K562 (cell line): ENCODE results near the gene FAM111B. TPM values are rescaled to one million over a fixed set of nuclear protein-coding genes. Genes with fewer than 3 reads are reported as not detected.
A peak's percentile ranks its signal among the peaks of the same experiment; 100 is the strongest.

Experiments
- ATAC-seq: fragments of 200-7000 bp; cut with Tn5 transposase; 3 replicates; pipeline ENCODE4 v1.9.1; 2020; ENCODE audit warnings: moderate library complexity
- BruUV-seq: library from RNA; stranded (reverse); fragments of 400-500 nt; replicated peaks from 2 replicates; lab custom pipeline; 2021; lab: Mats Ljungman, UMichigan
- CTCF ChIA-PET: fragments of 300-600 bp; formaldehyde crosslinking; extraction: SDS; loops from one replicate; lab custom pipeline; 2021; ENCODE audit warnings: low intra/inter-chr PET ratio; lab: Yijun Ruan, JAX
- POLR2A ChIA-PET: fragments of 300-600, 350-650 bp; sonication (Branson Sonifier 250); formaldehyde crosslinking; extraction: SDS; loops from one replicate; lab custom pipeline; 2021; ENCODE audit warnings: antibody characterized with exemption, inconsistent platforms; lab: Yijun Ruan, JAX
- DNase-seq, 4 experiments: peaks; one replicate each; pipeline versions ENCODE4 v3.0.0 to v3.0.0-alpha.2; 2011 to 2018; ENCODE audit warnings: low spot score in 3 of 4, mixed read lengths in 3 of 4; ENCODE audit errors: extremely low read depth in 1 of 4
- FAIRE-seq: peaks from 2 replicates; lab custom pipeline; 2011; peaks lifted over from hg19 to GRCh38; lab: Jason Lieb, UNC
- H2AFZ ChIP-seq: 2 replicates; pipeline ENCODE4 v1.6.0; 2011; ENCODE audit warnings: low read depth, low read length, control low read depth, inconsistent platforms
- H3K27ac ChIP-seq: fragments of 200-600 bp; 3 replicates; pipeline ENCODE4 v1.8.0; 2011; ENCODE audit warnings: low read depth, mild to moderate bottlenecking, control low read depth, inconsistent platforms, low read length, moderate library complexity, mixed read lengths; ENCODE audit errors: extremely low read depth
- H3K27me3 ChIP-seq, 2 experiments: fragments of 300-600 bp in 1 of 2; 2 replicates in 1 of 2; 3 replicates in 1 of 2; pipeline versions ENCODE4 v1.6.0 to v1.8.0; 2011; ENCODE audit warnings: inconsistent platforms in 2 of 2, low read length in 2 of 2, mild to moderate bottlenecking in 1 of 2, mixed read lengths in 1 of 2, moderate library complexity in 1 of 2; ENCODE audit not compliant: control insufficient read depth in 2 of 2, insufficient read depth in 2 of 2
- H3K36me3 ChIP-seq: fragments of 300-600 bp; 3 replicates; pipeline ENCODE4 v1.8.0; 2011; ENCODE audit warnings: mild to moderate bottlenecking, low read length, inconsistent platforms; ENCODE audit not compliant: control insufficient read depth, insufficient read depth
- H3K4me1 ChIP-seq, 2 experiments: fragments of 200-600 bp in 1 of 2; replicated peaks in 1 of 2; 2 replicates in 1 of 2; 3 replicates in 1 of 2; pipeline versions ENCODE4 v1.5.1 to v1.8.0; 2011; ENCODE audit warnings: inconsistent platforms in 2 of 2, low read length in 2 of 2, mild to moderate bottlenecking in 1 of 2, mixed read lengths in 1 of 2, moderate library complexity in 1 of 2; ENCODE audit not compliant: control insufficient read depth in 2 of 2, insufficient read depth in 2 of 2
- H3K4me2 ChIP-seq: 2 replicates; pipeline ENCODE4 v1.6.1; 2011; ENCODE audit warnings: low read length, control low read depth, inconsistent platforms, mixed read lengths; ENCODE audit not compliant: insufficient read depth
- H3K4me3 ChIP-seq: fragments of 200-600 bp; sonication (generic), shearing (Covaris generic); 2 replicates; pipeline ENCODE4 v1.5.1; 2016; ENCODE audit warnings: control low read depth, inconsistent platforms
- H3K79me2 ChIP-seq: fragments of 200-600 bp; 3 replicates; pipeline ENCODE4 v1.8.0; 2011; ENCODE audit warnings: low read length, inconsistent platforms; ENCODE audit not compliant: control insufficient read depth, insufficient read depth
- H3K9ac ChIP-seq, 2 experiments: 2 replicates each; pipeline versions ENCODE4 v1.6.0 to v1.6.1; 2011; ENCODE audit warnings: low read depth in 2 of 2, low read length in 2 of 2, control low read depth in 1 of 2, inconsistent platforms in 1 of 2, mild to moderate bottlenecking in 1 of 2, mixed read lengths in 1 of 2; ENCODE audit not compliant: insufficient read depth in 1 of 2
- H3K9me1 ChIP-seq: one replicate; pipeline ENCODE4 v1.6.0; 2011; ENCODE audit warnings: inconsistent platforms, mild to moderate bottlenecking, low read length, moderate library complexity; ENCODE audit not compliant: control insufficient read depth, insufficient read depth
- H3K9me3 ChIP-seq: replicated peaks from 2 replicates; pipeline ENCODE4 v1.5.1; 2011; ENCODE audit warnings: low read depth, low read length, inconsistent platforms; ENCODE audit not compliant: control insufficient read depth, insufficient read depth
- H4K20me1 ChIP-seq: replicated peaks from 2 replicates; pipeline ENCODE4 v1.6.1; 2011; ENCODE audit warnings: low read length, inconsistent platforms, mixed read lengths; ENCODE audit not compliant: control insufficient read depth, insufficient read depth
- TCF3 ChIP-seq: sonication (generic); formaldehyde crosslinking; IDR thresholded peaks from 2 replicates; pipeline ENCODE4 v1.4.0; 2020; ENCODE audit warnings: mild to moderate bottlenecking, missing genetic modification reagents
- WGBS: fragments of 100-300 bp; shearing (Covaris generic); methylation state at CpG from one replicate; pipeline ENCODE4 v1.1.6; 2016; ENCODE audit warnings: low coverage, mixed read lengths; ENCODE audit not compliant: insufficient coverage; ENCODE audit errors: missing lambda C conversion rate; 5-methylcytosine and 5-hydroxymethylcytosine counted together
- in situ Hi-C: fragments of 300-500 bp; cut with MboI; formaldehyde crosslinking; loops from 4 replicates; pipeline ENCODE4 v1.15.0; 2018; ENCODE audit warnings: inconsistent platforms, mixed read lengths
- intact Hi-C: fragments of 100-400 bp; cut with micrococcal nuclease; formaldehyde crosslinking; loops from 2 replicates; pipeline ENCODE4 v1.14.2; 2022
- polyA plus RNA-seq, 8 experiments: library from polyadenylated mRNA; depleted of rRNA in 4 of 8; stranded (reverse) in 5 of 8; unstranded in 3 of 8; fragments of >200 nt; fragmentation: Nextera tagmentation in 2 of 8; fragmentation: Illumina TruSeq in 1 of 8; extraction: Ambion mirVana in 2 of 8; extraction: Trizol in 1 of 8; gene quantifications; 2 replicates each; pipeline versions ENCODE4 v1.2.1 to v1.2.3, GENCODE V29; 2011 to 2014; ENCODE audit warnings: inconsistent platforms in 1 of 8, missing spikeins in 1 of 8
- total RNA-seq, 7 experiments: library from RNA; depleted of rRNA in 6 of 7; stranded (reverse); fragments of >200 nt in 6 of 7; fragmentation: Illumina TruSeq in 2 of 7; extraction: Trizol in 2 of 7; gene quantifications; 2 replicates each; pipeline versions ENCODE4 v1.2.1 to v1.2.3, GENCODE V29; 2011 to 2021; ENCODE audit warnings: low replicate concordance in 1 of 7
- TF ChIP-seq, protein P1 (sequence below), 3 experiments: fragments of 200-800 bp in 1 of 3; sonication (Bioruptor generic) in 1 of 3; sonication (generic) in 1 of 3; formaldehyde crosslinking in 1 of 3; IDR thresholded peaks; 2 replicates each; pipeline versions ENCODE4 v1.6.1 to v1.8.0; 2016 to 2022; ENCODE audit warnings: mild to moderate bottlenecking in 2 of 3, missing compliant biosample characterization in 2 of 3, missing genetic modification characterization in 2 of 3, missing genetic modification reagents in 1 of 3

The FAM111B gene
- total and polyA plus RNA-seq, 9 of the 15 experiments (the other 6 are each of a cell fraction or from before 2014, with no cell fraction given), result 0.01 to 0.33 (median 0.06) TPM; not detected in 5

DNA sequence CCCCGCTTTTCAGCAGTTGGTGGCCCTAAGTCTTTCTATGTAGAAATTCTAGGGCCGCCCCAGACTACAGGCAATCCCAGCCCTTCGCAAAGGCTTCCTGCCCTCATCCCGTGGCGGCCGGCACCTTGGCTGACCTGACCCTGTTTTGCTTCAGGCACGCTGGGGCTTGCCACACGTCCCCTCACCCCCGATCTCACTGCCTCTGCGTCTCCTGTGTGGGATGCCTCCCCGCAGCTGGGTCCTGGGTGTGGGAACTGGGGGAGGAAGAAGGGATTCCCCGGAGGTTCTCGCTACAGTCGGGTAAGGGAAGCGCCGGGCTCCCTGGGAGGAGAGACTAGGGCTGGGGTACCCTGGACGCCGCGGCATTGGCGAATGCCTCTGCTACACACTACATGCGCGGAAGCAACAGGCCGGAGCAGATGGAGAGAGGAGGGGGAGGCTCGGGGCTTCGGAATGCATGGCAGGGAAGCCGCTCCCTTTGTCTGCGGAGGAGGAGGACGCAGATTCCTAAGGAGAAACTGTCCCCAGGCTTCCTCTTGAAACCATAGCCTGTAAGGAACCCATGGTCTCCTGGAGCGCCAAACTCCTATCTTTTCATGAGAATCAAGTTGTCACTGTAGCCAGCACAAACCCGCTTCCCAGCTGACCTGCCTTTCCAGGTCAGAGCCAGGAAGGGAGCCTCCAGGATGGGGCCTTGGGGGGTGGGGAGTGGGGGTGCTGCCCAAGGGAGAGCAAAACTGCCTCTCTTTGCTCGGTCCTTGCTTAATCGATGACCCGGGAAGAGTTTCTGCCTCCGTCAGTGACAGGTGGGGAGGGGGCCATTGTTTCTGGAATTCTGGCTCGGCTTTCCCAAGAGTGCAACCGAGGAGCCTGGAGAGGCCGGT is 66.3 kb downstream of the FAM111B start:
- H4K20me1 ChIP-seq, result no peaks in the 10 kb centered on the region; the same call in 1 of the 2 replicates
- FAIRE-seq (no peak), DNase-seq (no peak), ATAC-seq (no peak)
- TF ChIP-seq TCF3 (CRISPR knock-in tag), result no peak
- TF ChIP-seq, protein P1, sequence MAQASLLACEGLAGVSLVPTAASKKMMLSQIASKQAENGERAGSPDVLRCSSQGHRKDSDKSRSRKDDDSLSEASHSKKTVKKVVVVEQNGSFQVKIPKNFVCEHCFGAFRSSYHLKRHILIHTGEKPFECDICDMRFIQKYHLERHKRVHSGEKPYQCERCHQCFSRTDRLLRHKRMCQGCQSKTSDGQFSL (CRISPR knock-in tag; IDR thresholded peaks at IDR 0.05), result 0 out of 2 replicates have a peak, but pooled peaks have one; percentile 30
- TF ChIP-seq, protein P1 (tag; IDR thresholded peaks at IDR 0.05), result no peak
- ChIA-PET CTCF (interaction anchor here (0.6 to 4.1 kb wide), 2 partner anchors 35 to 629 kb away, joined by 3 to 36 read pairs; no protein-coding TSS in a partner anchor), POLR2A (interaction anchor here (0.9 kb wide), 1 partner anchor 352 kb away, joined by 3 read pairs; no protein-coding TSS in a partner anchor)
- in situ Hi-C loops (loop anchor here (10.0 kb wide), 1 partner anchor 251 kb away; the partner anchor contains the start of gene OR5A2), intact Hi-C loops (loop anchor here (5.0 kb wide), 1 partner anchor 629 kb away; no protein-coding TSS in a partner anchor)
- H3K27ac ChIP-seq, result no peak overlapping the region
- H3K4me3 ChIP-seq, result no peak overlapping the region
- no peak overlapping the region for H3K9ac ChIP-seq
- BruUV-seq, result no TSS peak
- H3K9me3 ChIP-seq, result no peaks in the 10 kb centered on the region
- H3K4me2 ChIP-seq, result no peak overlapping the region; the same call in 1 of the 2 replicates
- no peaks in the 10 kb centered on the region for H3K9me1 ChIP-seq
- H3K79me2 ChIP-seq, result no peaks in the 10 kb centered on the region
- H3K4me1 ChIP-seq, result peaks cover 0 to 20% of the 10 kb centered on the region in 2 experiments; a peak in 3 of 5 replicates
- H2AFZ ChIP-seq, result no peak overlapping the region
- 9% methylated on average over 28 of the region's 37 CpGs for WGBS
- H3K36me3 ChIP-seq, result no peaks in the 10 kb centered on the region
- peaks cover 14 to 32% of the 10 kb centered on the region in 2 experiments for H3K27me3 ChIP-seq
